G401.6 (cell line): ENCODE measurements around the gene FAM78A.
"Not testable (repeated sequence)": the region's sequence is repeated elsewhere in the genome, so short reads cannot be mapped to it uniquely, and the experiment has no call there.

Experiments
- FAIRE-seq: peaks from 2 replicates; lab custom pipeline; 2012; peaks lifted over from hg19 to GRCh38; lab: Jason Lieb, UNC

Gene FAM78A

GRCh38 chr9:131263033-131263343 lies 13.3 kb downstream of the FAM78A start:
- not testable (repeated sequence) for FAIRE-seq

GRCh38 chr9:131262327-131263032 lies 13.8 kb downstream of the FAM78A start:
- FAIRE-seq, result no peak

- no peak for FAIRE-seq
Measured at GRCh38 chr9:131260751-131261452, 15.4 kb downstream of the FAM78A start.

GRCh38 chr9:131259916-131260597 lies 16.3 kb downstream of the FAM78A start:
- no peak for FAIRE-seq

GRCh38 chr9:131259432-131259898 lies 16.8 kb downstream of the FAM78A start:
- no peak for FAIRE-seq

- FAIRE-seq, result no peak
Measured at GRCh38 chr9:131258698-131259431, 17.4 kb downstream of the FAM78A start.

GRCh38 chr9:131258186-131258585 lies 18.1 kb downstream of the FAM78A start:
- no peak for FAIRE-seq

GRCh38 chr9:131257266-131258025 lies 18.9 kb downstream of the FAM78A start:
- FAIRE-seq, result no peak

- no peak for FAIRE-seq
Measured at GRCh38 chr9:131255676-131256197, 20.6 kb downstream of the FAM78A start.

GRCh38 chr9:131254626-131255025 lies 21.7 kb downstream of the FAM78A start:
- FAIRE-seq, result no peak

- no peak for FAIRE-seq
Measured at GRCh38 chr9:131253891-131254491, 22.3 kb downstream of the FAM78A start.

GRCh38 chr9:131252120-131252519 lies 24.2 kb downstream of the FAM78A start:
- FAIRE-seq, result no peak

- no peak for FAIRE-seq
Measured at GRCh38 chr9:131246618-131247017, 29.7 kb downstream of the FAM78A start.

- FAIRE-seq, result not testable (repeated sequence)
Measured at GRCh38 chr9:131244331-131244730, 32.0 kb downstream of the FAM78A start.

- no peak for FAIRE-seq
Measured at GRCh38 chr9:131240047-131240921, 36.0 kb downstream of the FAM78A start.

GRCh38 chr9:131239161-131239975 lies 36.9 kb downstream of the FAM78A start:
- no peak for FAIRE-seq

- no peak for FAIRE-seq
Measured at GRCh38 chr9:131238402-131239021, 37.8 kb downstream of the FAM78A start.

- no peak for FAIRE-seq
Measured at GRCh38 chr9:131237931-131238401, 38.3 kb downstream of the FAM78A start.

- FAIRE-seq, result no peak
Measured at GRCh38 chr9:131237291-131237690, 39.0 kb downstream of the FAM78A start.
